Measurements from ENCODE around the gene TMEM135. TPM values are rescaled to one million over a fixed set of nuclear protein-coding genes. Genes with fewer than 3 reads are reported as not detected.
"Not testable (repeated sequence)": the region's sequence is repeated elsewhere in the genome, so short reads cannot be mapped to it uniquely, and the experiment has no call there.

Gene TMEM135
- total and polyA plus RNA-seq, 7 experiments from 2014 or later: 3.4 to 26.8 (median 10.6) TPM

GRCh38 chr11:86993031-86993430 is 44.7 kb upstream of the TMEM135 start:
- no peaks in the 10 kb centered on the region for H3K9me3 ChIP-seq (ENCODE audit: control insufficient read depth in 2 of 3, low read length in 3 of 3)
- no peaks in the 10 kb centered on the region for H3K4me1 Mint-ChIP-seq
- no peaks in the 10 kb centered on the region for H3K9me3 Mint-ChIP-seq
- no peak overlapping the region for H3K4me3 ChIP-seq (ENCODE audit: low read length)
- H3K27me3 ChIP-seq (ENCODE audit: control insufficient read depth in 2 of 2, insufficient read depth in 2 of 2, low read length in 2 of 2): no peaks in the 10 kb centered on the region
- H3K27ac Mint-ChIP-seq: no peak overlapping the region
- no peak for ATAC-seq
- CTCF ChIA-PET: no interaction called here
- no peaks in the 10 kb centered on the region for H3K36me3 Mint-ChIP-seq
- H3K4me1 ChIP-seq (ENCODE audit: control insufficient read depth in 2 of 2, insufficient read depth in 2 of 2, low read length in 2 of 2): no peaks in the 10 kb centered on the region
- H3K27ac ChIP-seq (ENCODE audit: low read depth, low read length): no peak overlapping the region
- intact Hi-C loops (cut with micrococcal nuclease): no loop called here
- H3K27me3 Mint-ChIP-seq: peaks cover 0 to 23% (median 0%) of the 10 kb centered on the region in 5 donors
- no peak overlapping the region for H3K4me3 Mint-ChIP-seq
- H3K36me3 ChIP-seq (ENCODE audit: control insufficient read depth in 2 of 3, insufficient read depth in 3 of 3, low read length in 3 of 3): no peaks in the 10 kb centered on the region
- no peak for DNase-seq
- POLR2A ChIA-PET: no interaction called here

- H3K27me3 ChIP-seq (ENCODE audit: control insufficient read depth in 2 of 2, insufficient read depth in 2 of 2, low read length in 2 of 2): no peaks in the 10 kb centered on the region
- Mint-ChIP-seq H3K4me1 (no peaks in the 10 kb centered on the region), H3K4me3 (no peak overlapping the region), H3K27me3 (peaks cover 0 to 7% (median 0%) of the 10 kb centered on the region in 5 donors), H3K27ac (no peak overlapping the region), H3K36me3 (no peaks in the 10 kb centered on the region), H3K9me3 (no peaks in the 10 kb centered on the region)
- H3K36me3 ChIP-seq (ENCODE audit: control insufficient read depth in 2 of 3, insufficient read depth in 3 of 3, low read length in 3 of 3): no peaks in the 10 kb centered on the region
- POLR2A ChIA-PET: no interaction called here
- no peaks in the 10 kb centered on the region for H3K9me3 ChIP-seq (ENCODE audit: control insufficient read depth in 2 of 3, low read length in 3 of 3)
- no peak overlapping the region for H3K27ac ChIP-seq (ENCODE audit: low read depth, low read length)
- CTCF ChIA-PET: no interaction called here
- no peak overlapping the region for H3K4me3 ChIP-seq (ENCODE audit: low read length)
- ATAC-seq: no peak
- DNase-seq: no peak
- intact Hi-C loops (cut with micrococcal nuclease): no loop called here
- no peaks in the 10 kb centered on the region for H3K4me1 ChIP-seq (ENCODE audit: control insufficient read depth in 2 of 2, insufficient read depth in 2 of 2, low read length in 2 of 2)
These were observed 40.7 kb upstream of the TMEM135 start for GRCh38 chr11:86996953-86997570.

GRCh38 chr11:86999388-86999787 is 38.3 kb upstream of the TMEM135 start:
- CTCF ChIA-PET: no interaction called here
- Histone ChIP-seq H3K9me3 (ENCODE audit: control insufficient read depth in 2 of 3, low read length in 3 of 3) (no peaks in the 10 kb centered on the region), H3K4me1 (ENCODE audit: control insufficient read depth in 2 of 2, insufficient read depth in 2 of 2, low read length in 2 of 2) (no peaks in the 10 kb centered on the region), H3K36me3 (ENCODE audit: control insufficient read depth in 2 of 3, insufficient read depth in 3 of 3, low read length in 3 of 3) (no peaks in the 10 kb centered on the region), H3K4me3 (ENCODE audit: low read length) (no peak overlapping the region), H3K27me3 (ENCODE audit: control insufficient read depth in 2 of 2, insufficient read depth in 2 of 2, low read length in 2 of 2) (no peaks in the 10 kb centered on the region), H3K27ac (ENCODE audit: low read depth, low read length) (no peak overlapping the region)
- no peak for ATAC-seq
- Mint-ChIP-seq H3K9me3 (no peaks in the 10 kb centered on the region), H3K36me3 (no peaks in the 10 kb centered on the region), H3K4me1 (no peaks in the 10 kb centered on the region), H3K27ac (no peak overlapping the region), H3K27me3 (peaks cover 0 to 5% (median 0%) of the 10 kb centered on the region in 5 donors), H3K4me3 (no peak overlapping the region)
- intact Hi-C loops (cut with micrococcal nuclease): no loop called here
- DNase-seq: no peak
- POLR2A ChIA-PET: no interaction called here

DNA sequence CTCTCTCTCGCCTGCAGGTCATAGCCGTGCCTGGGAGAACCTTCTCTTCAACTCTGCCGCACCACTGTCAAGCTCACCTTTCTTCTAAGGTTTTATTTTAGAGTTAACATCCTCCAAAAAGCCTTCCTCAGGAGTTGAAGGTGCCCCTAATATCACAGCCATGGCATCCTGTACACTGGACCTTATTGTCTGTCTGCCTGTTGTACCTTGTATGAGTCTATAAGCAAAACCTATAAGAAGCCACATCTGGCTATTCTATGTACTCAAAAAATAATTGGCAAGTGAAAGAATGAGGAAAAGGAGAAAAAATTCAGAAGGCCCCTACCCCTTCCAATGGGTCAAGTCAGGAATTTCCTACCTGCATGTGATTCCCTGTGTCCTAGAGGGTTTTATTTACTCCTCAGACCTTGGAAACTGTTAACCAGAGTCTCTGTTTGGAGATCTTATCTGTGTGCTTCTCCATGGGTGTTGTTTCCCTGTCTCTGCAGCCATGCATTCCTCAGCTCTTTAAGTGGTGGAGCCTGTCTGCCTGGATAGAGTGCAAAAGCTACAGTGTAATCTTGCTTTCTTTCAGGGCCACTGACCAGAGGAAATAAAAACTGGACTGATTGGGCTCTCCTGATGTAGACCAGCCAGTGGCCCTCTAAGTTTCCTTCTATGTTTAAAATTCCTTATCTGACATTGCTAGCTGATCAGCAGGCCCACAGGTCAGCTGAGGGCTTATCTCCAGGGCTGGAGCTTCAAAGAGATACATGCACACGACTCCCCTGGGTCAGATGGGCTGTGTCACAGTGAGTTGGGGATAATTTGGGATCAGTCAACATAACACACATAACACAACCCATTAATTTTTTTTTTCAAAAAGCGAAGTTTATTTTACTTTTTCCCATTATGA is 37.6 kb upstream of the TMEM135 start:
- no peak overlapping the region for H3K4me3 ChIP-seq (ENCODE audit: low read length)
- H3K36me3 ChIP-seq (ENCODE audit: control insufficient read depth in 2 of 3, insufficient read depth in 3 of 3, low read length in 3 of 3): no peaks in the 10 kb centered on the region
- ATAC-seq: no peak
- CTCF ChIA-PET: no interaction called here
- no peaks in the 10 kb centered on the region for H3K4me1 ChIP-seq (ENCODE audit: control insufficient read depth in 2 of 2, insufficient read depth in 2 of 2, low read length in 2 of 2)
- H3K9me3 ChIP-seq (ENCODE audit: control insufficient read depth in 2 of 3, low read length in 3 of 3): no peaks in the 10 kb centered on the region
- intact Hi-C loops (cut with micrococcal nuclease): no loop called here
- H3K27me3 Mint-ChIP-seq: peaks cover 0 to 5% (median 0%) of the 10 kb centered on the region in 5 donors
- no peak overlapping the region for H3K27ac Mint-ChIP-seq
- H3K36me3 Mint-ChIP-seq: no peaks in the 10 kb centered on the region
- POLR2A ChIA-PET: no interaction called here
- H3K27me3 ChIP-seq (ENCODE audit: control insufficient read depth in 2 of 2, insufficient read depth in 2 of 2, low read length in 2 of 2): no peaks in the 10 kb centered on the region
- no peaks in the 10 kb centered on the region for H3K9me3 Mint-ChIP-seq
- no peak overlapping the region for H3K4me3 Mint-ChIP-seq
- no peak overlapping the region for H3K27ac ChIP-seq (ENCODE audit: low read depth, low read length)
- DNase-seq: no peak
- no peaks in the 10 kb centered on the region for H3K4me1 Mint-ChIP-seq

- Histone ChIP-seq H3K36me3 (ENCODE audit: control insufficient read depth in 2 of 3, insufficient read depth in 3 of 3, low read length in 3 of 3) (no peaks in the 10 kb centered on the region), H3K27me3 (ENCODE audit: control insufficient read depth in 2 of 2, insufficient read depth in 2 of 2, low read length in 2 of 2) (no peaks in the 10 kb centered on the region), H3K27ac (ENCODE audit: low read depth, low read length) (no peak overlapping the region), H3K9me3 (ENCODE audit: control insufficient read depth in 2 of 3, low read length in 3 of 3) (no peaks in the 10 kb centered on the region), H3K4me3 (ENCODE audit: low read length) (no peak overlapping the region), H3K4me1 (ENCODE audit: control insufficient read depth in 2 of 2, insufficient read depth in 2 of 2, low read length in 2 of 2) (no peaks in the 10 kb centered on the region)
- no peak for DNase-seq
- Mint-ChIP-seq H3K36me3 (no peaks in the 10 kb centered on the region), H3K4me1 (no peaks in the 10 kb centered on the region), H3K27me3 (peaks cover 0 to 9% (median 3%) of the 10 kb centered on the region in 5 donors), H3K9me3 (no peaks in the 10 kb centered on the region), H3K4me3 (no peak overlapping the region), H3K27ac (peak overlapping the region in 1 of 9 donors; percentile 29)
- no peak for ATAC-seq
- ChIA-PET CTCF (no interaction called here), POLR2A (no interaction called here)
- intact Hi-C loops (cut with micrococcal nuclease): no loop called here
These were observed 34.8 kb upstream of the TMEM135 start for GRCh38 chr11:87002918-87003317.

GRCh38 chr11:87004281-87004680 is 33.5 kb upstream of the TMEM135 start:
- intact Hi-C loops (cut with micrococcal nuclease); H3K27me3 Mint-ChIP-seq; H3K9me3 ChIP-seq (ENCODE audit: control insufficient read depth in 2 of 3, low read length in 3 of 3); POLR2A ChIA-PET; H3K4me3 ChIP-seq (ENCODE audit: low read length); H3K4me1 ChIP-seq (ENCODE audit: control insufficient read depth in 2 of 2, insufficient read depth in 2 of 2, low read length in 2 of 2); H3K27ac Mint-ChIP-seq; DNase-seq; ATAC-seq; H3K27me3 ChIP-seq (ENCODE audit: control insufficient read depth in 2 of 2, insufficient read depth in 2 of 2, low read length in 2 of 2); H3K27ac ChIP-seq (ENCODE audit: low read depth, low read length); H3K4me3 Mint-ChIP-seq; H3K9me3 Mint-ChIP-seq; CTCF ChIA-PET; H3K4me1 Mint-ChIP-seq; H3K36me3 Mint-ChIP-seq; H3K36me3 ChIP-seq (ENCODE audit: control insufficient read depth in 2 of 3, insufficient read depth in 3 of 3, low read length in 3 of 3): not testable (repeated sequence)

DNA sequence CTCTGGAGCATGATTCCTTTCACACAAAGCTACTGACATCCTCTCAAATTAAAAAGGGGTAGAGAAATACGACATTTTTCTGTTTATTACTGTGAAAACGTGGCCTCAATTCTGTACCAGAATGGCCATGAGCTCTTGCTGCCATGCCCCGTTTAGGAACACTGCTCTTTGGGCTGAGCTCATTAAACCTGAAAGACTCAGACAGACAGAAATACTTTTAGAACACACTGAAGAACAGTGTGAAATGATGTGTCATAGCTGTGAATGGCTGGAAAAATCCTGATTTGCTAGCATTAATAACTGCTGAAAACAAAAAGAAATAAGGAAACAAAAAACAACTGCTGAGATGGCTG is 32.2 kb upstream of the TMEM135 start:
- no peaks in the 10 kb centered on the region for H3K36me3 Mint-ChIP-seq
- H3K27ac ChIP-seq (ENCODE audit: low read depth, low read length): no peak overlapping the region
- intact Hi-C loops (cut with micrococcal nuclease): no loop called here
- H3K9me3 ChIP-seq (ENCODE audit: control insufficient read depth in 2 of 3, low read length in 3 of 3): no peaks in the 10 kb centered on the region
- peaks cover 0 to 9% (median 3%) of the 10 kb centered on the region in 5 donors for H3K27me3 Mint-ChIP-seq
- ChIA-PET CTCF (no interaction called here), POLR2A (no interaction called here)
- H3K27me3 ChIP-seq (ENCODE audit: control insufficient read depth in 2 of 2, insufficient read depth in 2 of 2, low read length in 2 of 2): no peaks in the 10 kb centered on the region
- no peaks in the 10 kb centered on the region for H3K36me3 ChIP-seq (ENCODE audit: control insufficient read depth in 2 of 3, insufficient read depth in 3 of 3, low read length in 3 of 3)
- ATAC-seq (no peak), DNase-seq (no peak)
- no peak overlapping the region for H3K27ac Mint-ChIP-seq
- H3K4me1 ChIP-seq (ENCODE audit: control insufficient read depth in 2 of 2, insufficient read depth in 2 of 2, low read length in 2 of 2): no peaks in the 10 kb centered on the region
- H3K9me3 Mint-ChIP-seq: no peaks in the 10 kb centered on the region
- H3K4me3 Mint-ChIP-seq: no peak overlapping the region
- H3K4me3 ChIP-seq (ENCODE audit: low read length): no peak overlapping the region
- H3K4me1 Mint-ChIP-seq: no peaks in the 10 kb centered on the region
